Smooth muscle cell (in vitro differentiated cells): ENCODE results near the gene EPHA2. TPM values are rescaled to one million over a fixed set of nuclear protein-coding genes. Genes with fewer than 3 reads are reported as not detected.
A peak's percentile ranks its signal among the peaks of the same experiment; 100 is the strongest.

ENCODE experiments used
- DNase-seq: peaks from one replicate; lab custom pipeline; 2025; ENCODE audit not compliant: unreplicated experiment; lab: John Stamatoyannopoulos, UW
- H2AFZ ChIP-seq: fragments of 200-600 bp; sonication (generic); 2 replicates; pipeline ENCODE4 v1.6.0; 2016; ENCODE audit warnings: antibody characterized with exemption, low read depth, mild to moderate bottlenecking
- H3F3A ChIP-seq: fragments of 200-600 bp; sonication (generic); 2 replicates; pipeline ENCODE4 v1.6.0; 2017; ENCODE audit warnings: antibody characterized with exemption, low read depth
- H3K27ac ChIP-seq: fragments of 200-600 bp; sonication (generic); 2 replicates; pipeline ENCODE4 v1.5.1; 2016; ENCODE audit warnings: low read depth, mild to moderate bottlenecking
- H3K27me3 ChIP-seq: fragments of 200-600 bp; sonication (generic); 2 replicates; pipeline ENCODE4 v1.6.1; 2016; ENCODE audit warnings: low read depth, mild to moderate bottlenecking
- H3K36me3 ChIP-seq: fragments of 200-600 bp; sonication (generic); 2 replicates; pipeline ENCODE4 v1.5.1; 2016; ENCODE audit warnings: low read depth
- H3K4me1 ChIP-seq: fragments of 200-600 bp; sonication (generic); 2 replicates; pipeline ENCODE4 v1.5.1; 2016; ENCODE audit warnings: low read depth
- H3K4me2 ChIP-seq: fragments of 200-600 bp; sonication (generic); 2 replicates; pipeline ENCODE4 v1.6.0; 2016; ENCODE audit warnings: mild to moderate bottlenecking
- H3K4me3 ChIP-seq: fragments of 200-600 bp; sonication (generic); 2 replicates; pipeline ENCODE4 v1.5.1; 2016; ENCODE audit warnings: mild to moderate bottlenecking
- H3K79me2 ChIP-seq: fragments of 200-600 bp; sonication (generic); 2 replicates; pipeline ENCODE4 v1.6.0; 2016; ENCODE audit warnings: low read depth, mild to moderate bottlenecking
- H3K9ac ChIP-seq: fragments of 200-600 bp; sonication (generic); 2 replicates; pipeline ENCODE4 v1.6.0; 2016; ENCODE audit warnings: low read depth
- H3K9me3 ChIP-seq: fragments of 200-600 bp; sonication (generic); replicated peaks from 2 replicates; pipeline ENCODE4 v1.5.1; 2016; ENCODE audit warnings: low read depth
- H4K20me1 ChIP-seq: fragments of 200-600 bp; sonication (generic); 2 replicates; pipeline ENCODE4 v1.6.0; 2016; ENCODE audit warnings: low read depth
- CTCF ChIP-seq: fragments of 200-600 bp; sonication (generic); IDR thresholded peaks from 2 replicates; pipeline ENCODE4 v1.5.1; 2017; ENCODE audit warnings: borderline replicate concordance, mild to moderate bottlenecking, antibody characterized with exemption; ENCODE audit not compliant: insufficient read depth, poor library complexity, severe bottlenecking
- WGBS: methylation state at CpG from one replicate; pipeline ENCODE4 v1.1.7; 2016; ENCODE audit warnings: low lambda C conversion rate; 5-methylcytosine and 5-hydroxymethylcytosine counted together
- polyA plus RNA-seq: library from polyadenylated mRNA; unstranded; fragments of >200 nt; fragmentation: Nextera tagmentation; extraction: Ambion mirVana; gene quantifications from 2 replicates; pipeline ENCODE4 v1.2.1, GENCODE V29; 2016
- total RNA-seq: library from RNA; depleted of rRNA; stranded (reverse); fragments of >200 nt; gene quantifications from 2 replicates; pipeline ENCODE4 v1.2.3, GENCODE V29; 2014

The EPHA2 gene
- total and polyA plus RNA-seq, 2 experiments from 2014 or later = 27.3 to 34.8 TPM

- peak overlapping the region; percentile 98 for H3K4me2 ChIP-seq
- H3K4me1 ChIP-seq = peaks cover 48% of the 10 kb centered on the region
- no peak overlapping the region for H2AFZ ChIP-seq
- DNase-seq = no peak
- peaks cover 15% of the 10 kb centered on the region for H3F3A ChIP-seq
- no peak for TF ChIP-seq CTCF
- no peaks in the 10 kb centered on the region for H3K27me3 ChIP-seq
- H3K27ac ChIP-seq = peak overlapping the region; percentile 87
- no peaks in the 10 kb centered on the region for H3K36me3 ChIP-seq
- H3K4me3 ChIP-seq = peak overlapping the region; percentile 2
- 70% methylated on average over 4 of the region's 4 CpGs for WGBS
- H3K9ac ChIP-seq = peak overlapping the region; percentile 93
- H3K79me2 ChIP-seq = peaks cover 70% of the 10 kb centered on the region
- no peaks in the 10 kb centered on the region for H3K9me3 ChIP-seq
- peaks cover 77% of the 10 kb centered on the region for H4K20me1 ChIP-seq
Measured at GRCh38 chr1:16151995-16152384, 3.9 kb downstream of the EPHA2 start.

- Histone ChIP-seq H3K27me3 (no peaks in the 10 kb centered on the region), H3F3A (peaks cover 18% of the 10 kb centered on the region), H2AFZ (no peak overlapping the region), H3K9me3 (no peaks in the 10 kb centered on the region), H3K36me3 (no peaks in the 10 kb centered on the region), H3K27ac (peak overlapping the region; percentile 87), H3K9ac (peak overlapping the region; percentile 93), H4K20me1 (peaks cover 82% of the 10 kb centered on the region), H3K4me1 (peaks cover 48% of the 10 kb centered on the region), H3K4me2 (peak overlapping the region; percentile 98), H3K79me2 (peaks cover 70% of the 10 kb centered on the region), H3K4me3 (no peak overlapping the region)
- DNase-seq = no peak
- 47% methylated on average over 9 of the region's 9 CpGs for WGBS
- TF ChIP-seq CTCF = no peak
Measured at GRCh38 chr1:16151196-16151994, 4.5 kb downstream of the EPHA2 start.

GRCh38 chr1:16150508-16150907 is 5.4 kb downstream of the EPHA2 start:
- Histone ChIP-seq H3F3A (peaks cover 18% of the 10 kb centered on the region), H3K79me2 (peaks cover 67% of the 10 kb centered on the region), H3K9me3 (no peaks in the 10 kb centered on the region), H3K4me3 (no peak overlapping the region), H3K27ac (peak overlapping the region; percentile 87), H3K9ac (no peak overlapping the region), H3K36me3 (no peaks in the 10 kb centered on the region), H3K27me3 (no peaks in the 10 kb centered on the region), H2AFZ (no peak overlapping the region), H3K4me2 (peak overlapping the region; percentile 98), H3K4me1 (peaks cover 52% of the 10 kb centered on the region), H4K20me1 (peaks cover 86% of the 10 kb centered on the region)
- no peak for TF ChIP-seq CTCF
- DNase-seq = no peak
- WGBS = 94% methylated on average over 6 of the region's 6 CpGs
